ENCODE data around the gene KLHL12. TPM values are rescaled to one million over a fixed set of nuclear protein-coding genes. Genes with fewer than 3 reads are reported as not detected.
"Not testable (repeated sequence)": the region's sequence is repeated elsewhere in the genome, so short reads cannot be mapped to it uniquely, and the experiment has no call there.

Gene KLHL12
- total and polyA plus RNA-seq, 2 donors (not counting 3 experiments of a cell fraction or from before 2014, with no cell fraction given), result 22.8 to 23.0 TPM

GRCh38 chr1:202915146-202915545 is 11.9 kb downstream of the KLHL12 start:
- TF ChIP-seq JUN (IDR thresholded peaks at IDR 0.05; ENCODE audit: borderline replicate concordance, insufficient read depth, insufficient read length, low read depth) (no peak), GATA2 (IDR thresholded peaks at IDR 0.05; ENCODE audit: insufficient read depth, insufficient read length, low read depth, low read length) (no peak), CTCF (IDR thresholded peaks at IDR 0.05; ENCODE audit: extremely low read depth in 1 of 2, insufficient read depth in 1 of 2, low read depth in 1 of 2, low read length in 2 of 2) (no peak)
- Histone ChIP-seq H3K79me2 (ENCODE audit: control insufficient read depth, insufficient read depth, low read length) (no peaks in the 10 kb centered on the region), H3K4me3 (replicated peaks in 1 of 3; ENCODE audit: insufficient read depth in 1 of 3, low read depth in 1 of 3, low read length in 3 of 3) (no peak overlapping the region), H3K36me3 (ENCODE audit: control insufficient read depth in 2 of 2, extremely low read depth in 1 of 2, insufficient read depth in 2 of 2, low read length in 2 of 2) (peaks cover 7 to 15% of the 10 kb centered on the region in 2 experiments), H2AFZ (ENCODE audit: low read depth, low read length) (no peak overlapping the region), H3K27me3 (ENCODE audit: control insufficient read depth in 2 of 2, insufficient read depth in 2 of 2, low read length in 2 of 2) (no peaks in the 10 kb centered on the region), H3K27ac (ENCODE audit: insufficient read depth, low read depth, low read length) (no peak overlapping the region), H3K9me1 (replicated peaks; ENCODE audit: control insufficient read depth, extremely low read depth, insufficient read depth, low read length) (no peaks in the 10 kb centered on the region), H4K20me1 (replicated peaks; ENCODE audit: control insufficient read depth, extremely low read depth, insufficient read depth, low read length) (no peaks in the 10 kb centered on the region), H3K9me3 (replicated peaks; ENCODE audit: control insufficient read depth, insufficient read depth, low read length) (no peaks in the 10 kb centered on the region), H3K4me2 (ENCODE audit: insufficient read depth, low read length) (no peak overlapping the region), H3K9ac (replicated peaks; ENCODE audit: extremely low read depth, insufficient read depth, low read length) (no peak overlapping the region), H3K4me1 (ENCODE audit: control insufficient read depth, extremely low read depth, insufficient read depth, low read length) (no peaks in the 10 kb centered on the region)
- no peak for DNase-seq (ENCODE audit: low read depth, low spot score)
- POLR2A ChIA-PET, result no interaction called here
- BruUV-seq (replicated peaks), result no TSS peak
- intact Hi-C loops (cut with micrococcal nuclease) (no loop called here), dilution Hi-C loops (cut with MboI; ENCODE audit: extremely low pct_ligation_motif_present, low sequenced_read_pairs) (no loop called here)
- CTCF ChIA-PET, result interaction anchor here (1.0 kb wide), 1 partner anchor 84 kb away, joined by 3 read pairs; no protein-coding TSS in a partner anchor
- FAIRE-seq, result no peak

DNA sequence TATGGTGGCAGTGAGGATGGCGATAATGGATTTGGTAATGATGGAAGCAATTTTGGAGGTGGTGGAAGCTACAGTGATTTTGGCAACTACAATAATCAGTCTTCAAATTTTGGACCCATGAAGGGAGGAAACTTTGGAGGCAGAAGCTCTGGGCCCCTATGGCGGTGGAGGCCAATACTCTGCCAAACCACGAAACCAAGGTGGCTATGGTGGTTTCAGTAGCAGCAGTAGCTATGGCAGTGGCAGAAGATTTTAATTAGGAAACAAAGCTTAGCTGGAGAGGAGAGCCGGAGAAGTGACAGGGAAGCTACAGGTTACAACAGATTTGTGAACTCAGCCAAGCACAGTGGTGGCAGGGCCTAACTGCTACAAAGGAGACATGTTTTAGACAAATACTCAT is 14.6 kb downstream of the KLHL12 start:
- POLR2A ChIA-PET; CTCF ChIA-PET; BruUV-seq (replicated peaks); H3K4me1 ChIP-seq (ENCODE audit: control insufficient read depth, extremely low read depth, insufficient read depth, low read length); H3K4me3 ChIP-seq (replicated peaks in 1 of 3; ENCODE audit: insufficient read depth in 1 of 3, low read depth in 1 of 3, low read length in 3 of 3); H3K9me1 ChIP-seq (replicated peaks; ENCODE audit: control insufficient read depth, extremely low read depth, insufficient read depth, low read length); H3K27ac ChIP-seq (ENCODE audit: insufficient read depth, low read depth, low read length); DNase-seq (ENCODE audit: low read depth, low spot score); dilution Hi-C loops (cut with MboI; ENCODE audit: extremely low pct_ligation_motif_present, low sequenced_read_pairs); H3K27me3 ChIP-seq (ENCODE audit: control insufficient read depth in 2 of 2, insufficient read depth in 2 of 2, low read length in 2 of 2); H3K9me3 ChIP-seq (replicated peaks; ENCODE audit: control insufficient read depth, insufficient read depth, low read length); H2AFZ ChIP-seq (ENCODE audit: low read depth, low read length); intact Hi-C loops (cut with micrococcal nuclease); H4K20me1 ChIP-seq (replicated peaks; ENCODE audit: control insufficient read depth, extremely low read depth, insufficient read depth, low read length); H3K79me2 ChIP-seq (ENCODE audit: control insufficient read depth, insufficient read depth, low read length); H3K9ac ChIP-seq (replicated peaks; ENCODE audit: extremely low read depth, insufficient read depth, low read length); H3K4me2 ChIP-seq (ENCODE audit: insufficient read depth, low read length); FAIRE-seq: not testable (repeated sequence)
- H3K36me3 ChIP-seq (ENCODE audit: control insufficient read depth in 2 of 2, extremely low read depth in 1 of 2, insufficient read depth in 2 of 2, low read length in 2 of 2), result peaks cover 11 to 23% of the 10 kb centered on the region in 2 experiments

All from endothelial cell of umbilical vein (primary cell).